IMR-90 (cell line): Measurements from ENCODE around the gene COL23A1. TPM values are rescaled to one million over a fixed set of nuclear protein-coding genes. Genes with fewer than 3 reads are reported as not detected.

Source experiments
- ATAC-seq: fragments of 200-7000 bp; cut with Tn5 transposase; 2 replicates; pipeline ENCODE4 v1.9.1; 2020; ENCODE audit warnings: low read depth, mild to moderate bottlenecking, moderate library complexity
- BruUV-seq: library from RNA; stranded (reverse); fragments of 400-500 nt; replicated peaks from 2 replicates; lab custom pipeline; 2021; lab: Mats Ljungman, UMichigan
- CTCF ChIA-PET: fragments of 300-600 bp; formaldehyde crosslinking; extraction: SDS; loops from one replicate; lab custom pipeline; 2021; ENCODE audit warnings: antibody characterized with exemption; lab: Yijun Ruan, JAX
- POLR2A ChIA-PET: fragments of 300-600 bp; sonication (Branson Sonifier 250); formaldehyde crosslinking; loops from one replicate; lab custom pipeline; 2022; ENCODE audit warnings: antibody characterized with exemption; ENCODE audit not compliant: unreplicated experiment; lab: Charles Lee
- DNase-seq: peaks from one replicate; pipeline ENCODE4 v3.0.0; 2013
- H2AFZ ChIP-seq: replicated peaks from 2 replicates; pipeline ENCODE3; 2013; ENCODE audit warnings: low read length, mild to moderate bottlenecking; ENCODE audit not compliant: poor library complexity
- H2AK5ac ChIP-seq: 2 replicates; pipeline ENCODE4 v1.6.1; 2013; ENCODE audit warnings: low read depth, low read length, inconsistent platforms
- H2AK9ac ChIP-seq: replicated peaks from 2 replicates; pipeline ENCODE3; 2013; ENCODE audit warnings: mild to moderate bottlenecking, low read depth, low read length, moderate library complexity; ENCODE audit not compliant: poor library complexity
- H2BK120ac ChIP-seq: 2 replicates; pipeline ENCODE4 v1.6.1; 2013; ENCODE audit warnings: low read depth, low read length, inconsistent platforms
- H2BK15ac ChIP-seq: 3 replicates; pipeline ENCODE4 v1.6.1; 2013; ENCODE audit warnings: low read depth, low read length, inconsistent platforms
- H2BK20ac ChIP-seq: 2 replicates; pipeline ENCODE4 v1.6.1; 2013; ENCODE audit warnings: low read depth, mild to moderate bottlenecking, inconsistent platforms, low read length, moderate library complexity
- H2BK5ac ChIP-seq: 2 replicates; pipeline ENCODE4 v1.6.1; 2013; ENCODE audit warnings: mild to moderate bottlenecking, low read depth, low read length, inconsistent platforms; ENCODE audit not compliant: poor library complexity, severe bottlenecking
- H3K14ac ChIP-seq: replicated peaks from 2 replicates; pipeline ENCODE4 v1.6.1; 2013; ENCODE audit warnings: low read depth, low read length, inconsistent platforms
- H3K18ac ChIP-seq: 2 replicates; pipeline ENCODE4 v1.6.1; 2013; ENCODE audit warnings: low read depth, low read length, control low read depth
- H3K23ac ChIP-seq: 2 replicates; pipeline ENCODE4 v1.6.1; 2013; ENCODE audit warnings: low read depth, low read length, inconsistent platforms
- H3K27ac ChIP-seq: 2 replicates; pipeline ENCODE4 v1.5.1; 2013; ENCODE audit warnings: mild to moderate bottlenecking, control low read depth, low read length; ENCODE audit not compliant: insufficient read depth
- H3K27me3 ChIP-seq: 2 replicates; pipeline ENCODE4 v1.6.1; 2013; ENCODE audit warnings: low read length; ENCODE audit not compliant: control insufficient read depth, insufficient read depth
- H3K36me3 ChIP-seq: 2 replicates; pipeline ENCODE4 v1.6.1; 2013; ENCODE audit warnings: low read length, mixed read lengths; ENCODE audit not compliant: control insufficient read depth, insufficient read depth
- H3K4ac ChIP-seq: 2 replicates; pipeline ENCODE4 v1.6.1; 2013; ENCODE audit warnings: low read depth, low read length, inconsistent platforms
- H3K4me1 ChIP-seq: 2 replicates; pipeline ENCODE4 v1.6.1; 2013; ENCODE audit warnings: low read length, mixed read lengths; ENCODE audit not compliant: control insufficient read depth, insufficient read depth
- H3K4me2 ChIP-seq: 2 replicates; pipeline ENCODE4 v1.6.1; 2013; ENCODE audit warnings: low read depth, mild to moderate bottlenecking, control low read depth, low read length, moderate library complexity
- H3K4me3 ChIP-seq: 2 replicates; pipeline ENCODE4 v1.5.1; 2013; ENCODE audit warnings: low read depth, mild to moderate bottlenecking, control low read depth, low read length, moderate library complexity; ENCODE audit not compliant: insufficient read depth
- H3K56ac ChIP-seq: 2 replicates; pipeline ENCODE4 v1.6.1; 2013; ENCODE audit warnings: low read length, inconsistent platforms; ENCODE audit not compliant: insufficient read depth; ENCODE audit errors: extremely low read depth
- H3K79me1 ChIP-seq, 2 experiments: 2 replicates each; pipeline ENCODE4 v1.6.1; 2013; ENCODE audit warnings: low read length in 2 of 2, inconsistent platforms in 1 of 2, low read depth in 1 of 2
- H3K9ac ChIP-seq: 2 replicates; pipeline ENCODE4 v1.6.1; 2013; ENCODE audit warnings: low read depth, low read length, control low read depth
- H3K9me1 ChIP-seq: 2 replicates; pipeline ENCODE4 v1.6.1; 2013; ENCODE audit warnings: low read length, inconsistent platforms; ENCODE audit not compliant: insufficient read depth
- H3K9me3 ChIP-seq: 2 replicates; pipeline ENCODE4 v1.6.1; 2013; ENCODE audit warnings: low read length; ENCODE audit not compliant: control insufficient read depth, insufficient read depth
- H4K20me1 ChIP-seq: 2 replicates; pipeline ENCODE4 v1.6.1; 2013; ENCODE audit warnings: low read length, inconsistent platforms; ENCODE audit not compliant: insufficient read depth
- H4K5ac ChIP-seq: 2 replicates; pipeline ENCODE4 v1.6.1; 2013; ENCODE audit warnings: mild to moderate bottlenecking, low read depth, low read length, control low read depth
- H4K8ac ChIP-seq, 2 experiments: 2 replicates each; pipeline ENCODE4 v1.6.1; 2013; ENCODE audit warnings: low read depth in 2 of 2, low read length in 2 of 2, control low read depth in 1 of 2, inconsistent platforms in 1 of 2
- H4K91ac ChIP-seq: 2 replicates; pipeline ENCODE4 v1.6.1; 2013; ENCODE audit warnings: low read depth, low read length, inconsistent platforms; ENCODE audit not compliant: insufficient read depth
- BHLHE40 ChIP-seq: fragments of 150-350 bp; IDR thresholded peaks from 2 replicates; pipeline ENCODE4 v1.6.1; 2016; ENCODE audit warnings: mild to moderate bottlenecking, low read depth, low read length
- CEBPB ChIP-seq: IDR thresholded peaks from 2 replicates; pipeline ENCODE4 v1.6.1; 2012; ENCODE audit warnings: low read depth, low read length, improper control_type of control experiment
- CHD1 ChIP-seq: IDR thresholded peaks from 2 replicates; pipeline ENCODE4 v1.6.1; 2012; ENCODE audit warnings: low read depth, low read length, improper control_type of control experiment
- MAFK ChIP-seq: IDR thresholded peaks from 2 replicates; pipeline ENCODE4 v1.6.1; 2012; ENCODE audit warnings: low read depth, low read length, improper control_type of control experiment
- MAZ ChIP-seq: IDR thresholded peaks from 2 replicates; pipeline ENCODE4 v1.6.1; 2012; ENCODE audit warnings: low read depth, mild to moderate bottlenecking, low read length, improper control_type of control experiment, moderate library complexity, borderline replicate concordance
- MXI1 ChIP-seq: IDR thresholded peaks from 2 replicates; pipeline ENCODE4 v1.6.1; 2012; ENCODE audit warnings: low read depth, mild to moderate bottlenecking, low read length, moderate library complexity, borderline replicate concordance
- NFE2L2 ChIP-seq: fragments of 150-350 bp; IDR thresholded peaks from 2 replicates; pipeline ENCODE4 v1.6.1; 2016; ENCODE audit warnings: low read depth, mild to moderate bottlenecking, low read length
- RAD21 ChIP-seq: IDR thresholded peaks from 2 replicates; pipeline ENCODE4 v1.6.1; 2012; ENCODE audit warnings: low read length, improper control_type of control experiment
- RCOR1 ChIP-seq: IDR thresholded peaks from 2 replicates; pipeline ENCODE4 v1.6.1; 2012; ENCODE audit warnings: mild to moderate bottlenecking, low read length, improper control_type of control experiment; ENCODE audit not compliant: insufficient replicate concordance
- RFX5 ChIP-seq: IDR thresholded peaks from 2 replicates; pipeline ENCODE4 v1.8.0; 2012; ENCODE audit warnings: low read depth, mild to moderate bottlenecking, low read length, moderate library complexity
- WGBS, 2 experiments: methylation state at CpG; one replicate each; pipeline versions ENCODE4 v1.1.5 to v1.1.7; 2013; ENCODE audit warnings: missing lambda C conversion rate in 2 of 2; ENCODE audit not compliant: insufficient read length in 1 of 2; ENCODE audit errors: extremely low coverage in 2 of 2; 5-methylcytosine and 5-hydroxymethylcytosine counted together
- dilution Hi-C: fragments of 300-500 bp; cut with HindIII; formaldehyde crosslinking; loops from one replicate; pipeline ENCODE4 v1.14.3; 2018; ENCODE audit warnings: low sequenced_read_pairs; ENCODE audit not compliant: unreplicated experiment
- in situ Hi-C: fragments of 300-500 bp; cut with MboI; formaldehyde crosslinking; loops from 3 replicates; pipeline ENCODE4 v1.14.3; 2019; ENCODE audit warnings: low sequenced_read_pairs, inconsistent platforms, mixed read lengths
- intact Hi-C: fragments of 100-400 bp; cut with micrococcal nuclease; formaldehyde crosslinking; loops from 2 replicates; pipeline ENCODE4 v1.10.0; 2022
- polyA plus RNA-seq, 3 experiments: library from polyadenylated mRNA; depleted of rRNA; stranded (reverse); fragments of >200 nt; gene quantifications; 2 replicates each; pipeline ENCODE4 v1.2.3, GENCODE V29; 2012; ENCODE audit warnings: low replicate concordance in 1 of 3
- total RNA-seq: library from RNA; depleted of rRNA; stranded (reverse); fragments of >200 nt; gene quantifications from 2 replicates; pipeline ENCODE4 v1.2.3, GENCODE V29; 2012
- TF ChIP-seq, protein P1 (sequence below): conservative IDR thresholded peaks from 2 replicates; pipeline ENCODE4 v1.5.1; 2012; ENCODE audit warnings: mild to moderate bottlenecking, low read depth, low read length, improper control_type of control experiment
- TF ChIP-seq, protein P2 (sequence below): fragments of 150-350 bp; IDR thresholded peaks from 2 replicates; pipeline ENCODE4 v1.6.1; 2016; ENCODE audit warnings: low read depth, mild to moderate bottlenecking, low read length, moderate library complexity, borderline replicate concordance
- TF ChIP-seq, protein P3 (sequence below): fragments of 150-350 bp; IDR thresholded peaks from 2 replicates; pipeline ENCODE4 v1.6.1; 2017; ENCODE audit warnings: mild to moderate bottlenecking, antibody characterized with exemption, low read length, low read depth

The COL23A1 gene
- total and polyA plus RNA-seq, 2 of the 4 experiments (the other 2 are of a cell fraction): not detected

DNA sequence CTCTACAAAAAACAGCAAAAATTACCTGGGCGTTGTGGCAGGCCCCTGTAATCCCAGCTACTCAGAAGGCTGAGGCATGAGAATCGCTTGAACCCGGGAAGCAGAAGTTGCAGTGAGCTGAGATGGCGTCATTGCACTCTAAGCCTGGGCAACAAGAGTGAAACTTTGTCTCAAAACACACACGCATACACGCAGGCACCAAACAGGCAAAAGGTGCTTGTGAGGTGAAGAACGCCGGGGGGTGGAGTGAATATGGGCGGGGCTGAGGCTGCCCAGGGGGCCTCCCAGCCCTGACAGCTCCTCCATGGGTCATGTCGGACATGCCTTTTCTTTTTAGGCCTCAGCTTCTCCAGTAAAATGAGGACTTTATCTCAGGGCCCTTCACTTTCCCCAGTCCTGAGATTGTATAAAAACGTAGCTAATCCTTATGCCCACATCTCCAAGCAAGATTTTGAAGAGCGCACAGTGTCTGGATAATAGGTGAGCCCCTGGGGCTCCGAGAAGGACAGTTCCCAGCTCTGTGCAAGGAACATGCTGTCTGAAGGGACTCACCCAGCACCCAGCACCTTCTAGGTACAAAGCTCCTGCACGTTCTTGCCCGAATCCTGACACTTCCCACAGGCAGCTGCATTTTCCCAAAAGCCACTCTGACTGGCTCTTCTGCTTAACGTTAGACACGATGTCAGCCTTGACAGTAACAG is 168.3 kb downstream of the COL23A1 start:
- no peak overlapping the region for H4K91ac ChIP-seq
- H2AFZ ChIP-seq: no peak overlapping the region
- no peak for DNase-seq
- no peak overlapping the region for H3K4me3 ChIP-seq
- no TSS peak for BruUV-seq
- no peak overlapping the region for H2BK5ac ChIP-seq
- no peak for TF ChIP-seq RAD21
- no peak for TF ChIP-seq MXI1
- TF ChIP-seq RCOR1: no peak
- TF ChIP-seq CHD1: no peak
- no peak for TF ChIP-seq CEBPB
- no peak for TF ChIP-seq MAFK
- no peak for TF ChIP-seq NFE2L2
- TF ChIP-seq, protein P1, sequence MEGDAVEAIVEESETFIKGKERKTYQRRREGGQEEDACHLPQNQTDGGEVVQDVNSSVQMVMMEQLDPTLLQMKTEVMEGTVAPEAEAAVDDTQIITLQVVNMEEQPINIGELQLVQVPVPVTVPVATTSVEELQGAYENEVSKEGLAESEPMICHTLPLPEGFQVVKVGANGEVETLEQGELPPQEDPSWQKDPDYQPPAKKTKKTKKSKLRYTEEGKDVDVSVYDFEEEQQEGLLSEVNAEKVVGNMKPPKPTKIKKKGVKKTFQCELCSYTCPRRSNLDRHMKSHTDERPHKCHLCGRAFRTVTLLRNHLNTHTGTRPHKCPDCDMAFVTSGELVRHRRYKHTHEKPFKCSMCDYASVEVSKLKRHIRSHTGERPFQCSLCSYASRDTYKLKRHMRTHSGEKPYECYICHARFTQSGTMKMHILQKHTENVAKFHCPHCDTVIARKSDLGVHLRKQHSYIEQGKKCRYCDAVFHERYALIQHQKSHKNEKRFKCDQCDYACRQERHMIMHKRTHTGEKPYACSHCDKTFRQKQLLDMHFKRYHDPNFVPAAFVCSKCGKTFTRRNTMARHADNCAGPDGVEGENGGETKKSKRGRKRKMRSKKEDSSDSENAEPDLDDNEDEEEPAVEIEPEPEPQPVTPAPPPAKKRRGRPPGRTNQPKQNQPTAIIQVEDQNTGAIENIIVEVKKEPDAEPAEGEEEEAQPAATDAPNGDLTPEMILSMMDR: no peak
- TF ChIP-seq, protein P2, sequence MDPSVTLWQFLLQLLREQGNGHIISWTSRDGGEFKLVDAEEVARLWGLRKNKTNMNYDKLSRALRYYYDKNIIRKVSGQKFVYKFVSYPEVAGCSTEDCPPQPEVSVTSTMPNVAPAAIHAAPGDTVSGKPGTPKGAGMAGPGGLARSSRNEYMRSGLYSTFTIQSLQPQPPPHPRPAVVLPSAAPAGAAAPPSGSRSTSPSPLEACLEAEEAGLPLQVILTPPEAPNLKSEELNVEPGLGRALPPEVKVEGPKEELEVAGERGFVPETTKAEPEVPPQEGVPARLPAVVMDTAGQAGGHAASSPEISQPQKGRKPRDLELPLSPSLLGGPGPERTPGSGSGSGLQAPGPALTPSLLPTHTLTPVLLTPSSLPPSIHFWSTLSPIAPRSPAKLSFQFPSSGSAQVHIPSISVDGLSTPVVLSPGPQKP: no peak
- no peak for TF ChIP-seq RFX5
- TF ChIP-seq MAZ: no peak
- no peak for TF ChIP-seq BHLHE40
- TF ChIP-seq, protein P3, sequence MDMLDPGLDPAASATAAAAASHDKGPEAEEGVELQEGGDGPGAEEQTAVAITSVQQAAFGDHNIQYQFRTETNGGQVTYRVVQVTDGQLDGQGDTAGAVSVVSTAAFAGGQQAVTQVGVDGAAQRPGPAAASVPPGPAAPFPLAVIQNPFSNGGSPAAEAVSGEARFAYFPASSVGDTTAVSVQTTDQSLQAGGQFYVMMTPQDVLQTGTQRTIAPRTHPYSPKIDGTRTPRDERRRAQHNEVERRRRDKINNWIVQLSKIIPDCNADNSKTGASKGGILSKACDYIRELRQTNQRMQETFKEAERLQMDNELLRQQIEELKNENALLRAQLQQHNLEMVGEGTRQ: no peak
- H2BK120ac ChIP-seq: no peak overlapping the region
- no peaks in the 10 kb centered on the region for H3K4me1 ChIP-seq
- ChIA-PET POLR2A (no interaction called here), CTCF (no interaction called here)
- H3K14ac ChIP-seq: no peak overlapping the region
- intact Hi-C loops: no loop called here
- no peaks in the 10 kb centered on the region for H3K79me1 ChIP-seq
- no peak for ATAC-seq
- no peak overlapping the region for H2BK15ac ChIP-seq
- in situ Hi-C loops: no loop called here
- H3K4me2 ChIP-seq: no peak overlapping the region
- no peak overlapping the region for H3K23ac ChIP-seq
- WGBS, 2 experiments: 66% methylated on average over 9 of the region's 17 CpGs; no CpG with 5 or more reads in 1 of the 2 experiments
- H3K9me1 ChIP-seq: no peaks in the 10 kb centered on the region
- H2BK20ac ChIP-seq: no peak overlapping the region
- H3K56ac ChIP-seq: no peak overlapping the region
- no peaks in the 10 kb centered on the region for H3K27me3 ChIP-seq
- no peak overlapping the region for H2AK9ac ChIP-seq
- no peak overlapping the region for H4K5ac ChIP-seq
- dilution Hi-C loops: no loop called here
- no peak overlapping the region for H3K4ac ChIP-seq
- no peak overlapping the region for H4K8ac ChIP-seq
- no peaks in the 10 kb centered on the region for H3K36me3 ChIP-seq
- H3K18ac ChIP-seq: no peak overlapping the region
- no peak overlapping the region for H3K9ac ChIP-seq
- H3K9me3 ChIP-seq: peaks cover 18% of the 10 kb centered on the region
- H3K27ac ChIP-seq: no peak overlapping the region
- no peaks in the 10 kb centered on the region for H4K20me1 ChIP-seq
- H2AK5ac ChIP-seq: no peak overlapping the region
